K562 (cell line): Measurements from ENCODE around the gene SMIM30. TPM values are rescaled to one million over a fixed set of nuclear protein-coding genes. Genes with fewer than 3 reads are reported as not detected.

Source experiments
- ATAC-seq: fragments of 200-7000 bp; cut with Tn5 transposase; 3 replicates; pipeline ENCODE4 v1.9.1; 2020; ENCODE audit warnings: moderate library complexity
- BruUV-seq: library from RNA; stranded (reverse); fragments of 400-500 nt; replicated peaks from 2 replicates; lab custom pipeline; 2021; lab: Mats Ljungman, UMichigan
- CTCF ChIA-PET: fragments of 300-600 bp; formaldehyde crosslinking; extraction: SDS; loops from one replicate; lab custom pipeline; 2021; ENCODE audit warnings: low intra/inter-chr PET ratio; lab: Yijun Ruan, JAX
- POLR2A ChIA-PET: fragments of 300-600, 350-650 bp; sonication (Branson Sonifier 250); formaldehyde crosslinking; extraction: SDS; loops from one replicate; lab custom pipeline; 2021; ENCODE audit warnings: antibody characterized with exemption, inconsistent platforms; lab: Yijun Ruan, JAX
- DNase-seq, 4 experiments: peaks; one replicate each; pipeline versions ENCODE4 v3.0.0 to v3.0.0-alpha.2; 2011 to 2018; ENCODE audit warnings: low spot score in 3 of 4, mixed read lengths in 3 of 4; ENCODE audit errors: extremely low read depth in 1 of 4
- FAIRE-seq: peaks from 2 replicates; lab custom pipeline; 2011; peaks lifted over from hg19 to GRCh38; lab: Jason Lieb, UNC
- H2AFZ ChIP-seq: 2 replicates; pipeline ENCODE4 v1.6.0; 2011; ENCODE audit warnings: low read depth, low read length, control low read depth, inconsistent platforms
- H3K27ac ChIP-seq: fragments of 200-600 bp; 3 replicates; pipeline ENCODE4 v1.8.0; 2011; ENCODE audit warnings: low read depth, mild to moderate bottlenecking, control low read depth, inconsistent platforms, low read length, moderate library complexity, mixed read lengths; ENCODE audit errors: extremely low read depth
- H3K27me3 ChIP-seq, 2 experiments: fragments of 300-600 bp in 1 of 2; 2 replicates in 1 of 2; 3 replicates in 1 of 2; pipeline versions ENCODE4 v1.6.0 to v1.8.0; 2011; ENCODE audit warnings: inconsistent platforms in 2 of 2, low read length in 2 of 2, mild to moderate bottlenecking in 1 of 2, mixed read lengths in 1 of 2, moderate library complexity in 1 of 2; ENCODE audit not compliant: control insufficient read depth in 2 of 2, insufficient read depth in 2 of 2
- H3K36me3 ChIP-seq: fragments of 300-600 bp; 3 replicates; pipeline ENCODE4 v1.8.0; 2011; ENCODE audit warnings: mild to moderate bottlenecking, low read length, inconsistent platforms; ENCODE audit not compliant: control insufficient read depth, insufficient read depth
- H3K4me1 ChIP-seq, 2 experiments: fragments of 200-600 bp in 1 of 2; replicated peaks in 1 of 2; 2 replicates in 1 of 2; 3 replicates in 1 of 2; pipeline versions ENCODE4 v1.5.1 to v1.8.0; 2011; ENCODE audit warnings: inconsistent platforms in 2 of 2, low read length in 2 of 2, mild to moderate bottlenecking in 1 of 2, mixed read lengths in 1 of 2, moderate library complexity in 1 of 2; ENCODE audit not compliant: control insufficient read depth in 2 of 2, insufficient read depth in 2 of 2
- H3K4me2 ChIP-seq: 2 replicates; pipeline ENCODE4 v1.6.1; 2011; ENCODE audit warnings: low read length, control low read depth, inconsistent platforms, mixed read lengths; ENCODE audit not compliant: insufficient read depth
- H3K4me3 ChIP-seq: fragments of 200-600 bp; sonication (generic), shearing (Covaris generic); 2 replicates; pipeline ENCODE4 v1.5.1; 2016; ENCODE audit warnings: control low read depth, inconsistent platforms
- H3K79me2 ChIP-seq: fragments of 200-600 bp; 3 replicates; pipeline ENCODE4 v1.8.0; 2011; ENCODE audit warnings: low read length, inconsistent platforms; ENCODE audit not compliant: control insufficient read depth, insufficient read depth
- H3K9ac ChIP-seq, 2 experiments: 2 replicates each; pipeline versions ENCODE4 v1.6.0 to v1.6.1; 2011; ENCODE audit warnings: low read depth in 2 of 2, low read length in 2 of 2, control low read depth in 1 of 2, inconsistent platforms in 1 of 2, mild to moderate bottlenecking in 1 of 2, mixed read lengths in 1 of 2; ENCODE audit not compliant: insufficient read depth in 1 of 2
- H3K9me1 ChIP-seq: one replicate; pipeline ENCODE4 v1.6.0; 2011; ENCODE audit warnings: inconsistent platforms, mild to moderate bottlenecking, low read length, moderate library complexity; ENCODE audit not compliant: control insufficient read depth, insufficient read depth
- H3K9me3 ChIP-seq: replicated peaks from 2 replicates; pipeline ENCODE4 v1.5.1; 2011; ENCODE audit warnings: low read depth, low read length, inconsistent platforms; ENCODE audit not compliant: control insufficient read depth, insufficient read depth
- H4K20me1 ChIP-seq: replicated peaks from 2 replicates; pipeline ENCODE4 v1.6.1; 2011; ENCODE audit warnings: low read length, inconsistent platforms, mixed read lengths; ENCODE audit not compliant: control insufficient read depth, insufficient read depth
- ARNT ChIP-seq, 2 experiments: fragments of 450-650 bp; IDR thresholded peaks; 2 replicates each; pipeline ENCODE4 v1.6.1; 2016; ENCODE audit warnings: mild to moderate bottlenecking in 1 of 2
- BRD4 ChIP-seq: fragments of 200-600 bp; sonication (generic); IDR thresholded peaks from 2 replicates; pipeline ENCODE4 v1.6.1; 2017; ENCODE audit warnings: inconsistent platforms
- CHD2 ChIP-seq: IDR thresholded peaks from 2 replicates; pipeline ENCODE4 v1.6.1; 2011; ENCODE audit warnings: low read depth, low read length
- CHD4 ChIP-seq: fragments of 200-600 bp; sonication (generic); IDR thresholded peaks from 3 replicates; pipeline ENCODE4 v1.6.1; 2012; ENCODE audit warnings: low read depth, mild to moderate bottlenecking, mixed read lengths, low read length, inconsistent platforms; ENCODE audit not compliant: insufficient read depth, insufficient replicate concordance, poor library complexity, severe bottlenecking
- DPF2 ChIP-seq: fragments of 450-650 bp; IDR thresholded peaks from 2 replicates; pipeline ENCODE4 v1.6.1; 2016
- MLLT1 ChIP-seq, 2 experiments: fragments of 450-650 bp; IDR thresholded peaks; 2 replicates each; pipeline ENCODE4 v1.6.1; 2016
- OTX1 ChIP-seq: fragments of 450-650 bp; formaldehyde crosslinking; IDR thresholded peaks from 2 replicates; pipeline ENCODE4 v1.4.0; 2022; ENCODE audit warnings: mild to moderate bottlenecking
- PHB ChIP-seq: fragments of 250-450 bp; sonication (Bioruptor Pico); IDR thresholded peaks from 2 replicates; pipeline ENCODE4 v1.5.0; 2021
- RCOR1 ChIP-seq, 2 experiments: IDR thresholded peaks; 2 replicates each; pipeline ENCODE4 v1.6.1; 2012; ENCODE audit warnings: low read depth in 2 of 2, low read length in 2 of 2, borderline replicate concordance in 1 of 2, improper control_type of control experiment in 1 of 2
- SMARCA5 ChIP-seq: fragments of 450-650 bp; IDR thresholded peaks from 2 replicates; pipeline ENCODE4 v1.6.1; 2016
- SMARCC2 ChIP-seq: fragments of 450-650 bp; IDR thresholded peaks from 2 replicates; pipeline ENCODE4 v1.6.1; 2017; ENCODE audit warnings: antibody characterized with exemption, moderate library complexity, mild to moderate bottlenecking, low read depth
- SMARCE1 ChIP-seq: fragments of 450-650 bp; IDR thresholded peaks from 2 replicates; pipeline ENCODE4 v1.7.1; 2016; ENCODE audit warnings: mild to moderate bottlenecking
- TRIM25 ChIP-seq: fragments of 450-650 bp; IDR thresholded peaks from 2 replicates; pipeline ENCODE4 v1.7.0; 2016; ENCODE audit warnings: borderline replicate concordance
- ZBED1 ChIP-seq: IDR thresholded peaks from 2 replicates; pipeline ENCODE4 v1.6.1; 2014
- ZBTB26 ChIP-seq: fragments of 450-650 bp; formaldehyde crosslinking; IDR thresholded peaks from 2 replicates; pipeline ENCODE4 v1.4.0; 2022; ENCODE audit warnings: missing genetic modification characterization
- ZNF3 ChIP-seq: fragments of 250-450 bp; sonication (Bioruptor Pico); IDR thresholded peaks from 2 replicates; pipeline ENCODE4 v1.5.0; 2021; ENCODE audit warnings: mild to moderate bottlenecking, moderate library complexity
- ZNF384 ChIP-seq: IDR thresholded peaks from 2 replicates; pipeline ENCODE4 v1.6.1; 2012; ENCODE audit warnings: low read depth, low read length, improper control_type of control experiment
- WGBS: fragments of 100-300 bp; shearing (Covaris generic); methylation state at CpG from one replicate; pipeline ENCODE4 v1.1.6; 2016; ENCODE audit warnings: low coverage, mixed read lengths; ENCODE audit not compliant: insufficient coverage; ENCODE audit errors: missing lambda C conversion rate; 5-methylcytosine and 5-hydroxymethylcytosine counted together
- in situ Hi-C: fragments of 300-500 bp; cut with MboI; formaldehyde crosslinking; loops from 4 replicates; pipeline ENCODE4 v1.15.0; 2018; ENCODE audit warnings: inconsistent platforms, mixed read lengths
- intact Hi-C: fragments of 100-400 bp; cut with micrococcal nuclease; formaldehyde crosslinking; loops from 2 replicates; pipeline ENCODE4 v1.14.2; 2022
- polyA plus RNA-seq, 8 experiments: library from polyadenylated mRNA; depleted of rRNA in 4 of 8; stranded (reverse) in 5 of 8; unstranded in 3 of 8; fragments of >200 nt; fragmentation: Nextera tagmentation in 2 of 8; fragmentation: Illumina TruSeq in 1 of 8; extraction: Ambion mirVana in 2 of 8; extraction: Trizol in 1 of 8; gene quantifications; 2 replicates each; pipeline versions ENCODE4 v1.2.1 to v1.2.3, GENCODE V29; 2011 to 2014; ENCODE audit warnings: inconsistent platforms in 1 of 8, missing spikeins in 1 of 8
- total RNA-seq, 7 experiments: library from RNA; depleted of rRNA in 6 of 7; stranded (reverse); fragments of >200 nt in 6 of 7; fragmentation: Illumina TruSeq in 2 of 7; extraction: Trizol in 2 of 7; gene quantifications; 2 replicates each; pipeline versions ENCODE4 v1.2.1 to v1.2.3, GENCODE V29; 2011 to 2021; ENCODE audit warnings: low replicate concordance in 1 of 7
- TF ChIP-seq, protein P1 (sequence below): fragments of 450-650 bp; formaldehyde crosslinking; conservative IDR thresholded peaks from 2 replicates; pipeline ENCODE4 v1.4.0; 2022; ENCODE audit warnings: mild to moderate bottlenecking, missing genetic modification characterization

SMIM30 gene
- total and polyA plus RNA-seq, 9 of the 15 experiments (the other 6 are each of a cell fraction or from before 2014, with no cell fraction given): 161 to 891 (median 316) TPM

DNA sequence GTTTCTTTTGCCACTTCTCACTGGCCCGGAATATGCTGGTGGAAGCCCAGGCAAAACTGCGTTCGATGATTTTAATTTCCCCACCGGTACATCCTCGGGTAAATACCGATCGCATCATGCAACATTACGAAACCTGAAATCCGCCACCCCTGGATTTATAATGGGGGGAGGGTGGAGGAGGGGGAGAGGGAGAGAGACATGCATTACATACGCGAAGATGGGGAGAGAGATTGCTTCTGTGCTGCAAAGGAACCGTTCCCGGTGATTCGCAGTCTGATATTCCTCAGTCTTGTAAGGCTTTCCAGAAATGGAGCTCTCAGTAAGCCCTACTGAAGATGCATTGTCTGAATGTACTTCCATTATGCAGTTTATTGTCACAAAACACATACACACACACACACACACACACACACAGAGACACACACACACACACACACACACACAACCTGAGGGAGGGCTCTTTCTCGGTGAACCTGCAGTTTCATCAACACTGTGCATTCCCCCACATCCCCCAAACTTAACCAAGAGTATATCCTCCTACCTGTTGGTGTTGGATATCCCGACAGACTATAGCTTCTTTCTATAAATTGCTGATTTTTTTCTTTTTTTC is 32.5 kb downstream of the SMIM30 start:
- Histone ChIP-seq H3K4me3 (peak overlapping the region; percentile 15; the same call in 1 of the 2 replicates), H4K20me1 (no peaks in the 10 kb centered on the region), H3K27me3 (no peaks in the 10 kb centered on the region), H3K79me2 (no peaks in the 10 kb centered on the region), H3K9me1 (no peaks in the 10 kb centered on the region), H2AFZ (peak overlapping the region; percentile 80), H3K4me2 (peak overlapping the region; percentile 86), H3K9me3 (no peaks in the 10 kb centered on the region), H3K4me1 (peaks cover 8 to 33% of the 10 kb centered on the region in 2 experiments), H3K36me3 (no peaks in the 10 kb centered on the region), H3K9ac (peak overlapping the region in 1 of 2 experiments; percentile 45; a peak in 2 of 4 replicates), H3K27ac (no peak overlapping the region; the same call in 2 of the 3 replicates)
- BruUV-seq: TSS peak; percentile 26
- DNase-seq (peak in 2 of 4 experiments; percentile 19 to 41), ATAC-seq (peak; percentile 10), FAIRE-seq (no peak)
- intact Hi-C loops: loop anchor here (2.0 kb wide), 1 partner anchor 33 kb away; the partner anchor contains the start of gene SMIM30
- ChIA-PET POLR2A (interaction anchor here (0.6 to 1.3 kb wide), 7 partner anchors 9 to 34 kb away, joined by 3 to 7 read pairs (median 4); partner anchors contain the start of gene SMIM30), CTCF (no interaction called here)
- in situ Hi-C loops: no loop called here
- 27% methylated on average over 16 of the region's 16 CpGs for WGBS
- TF ChIP-seq SMARCC2: no peak; the same call in 1 of the 2 replicates
- TF ChIP-seq TRIM25: no peak
- peak; percentile 94 for TF ChIP-seq ZNF384
- TF ChIP-seq, protein P1, sequence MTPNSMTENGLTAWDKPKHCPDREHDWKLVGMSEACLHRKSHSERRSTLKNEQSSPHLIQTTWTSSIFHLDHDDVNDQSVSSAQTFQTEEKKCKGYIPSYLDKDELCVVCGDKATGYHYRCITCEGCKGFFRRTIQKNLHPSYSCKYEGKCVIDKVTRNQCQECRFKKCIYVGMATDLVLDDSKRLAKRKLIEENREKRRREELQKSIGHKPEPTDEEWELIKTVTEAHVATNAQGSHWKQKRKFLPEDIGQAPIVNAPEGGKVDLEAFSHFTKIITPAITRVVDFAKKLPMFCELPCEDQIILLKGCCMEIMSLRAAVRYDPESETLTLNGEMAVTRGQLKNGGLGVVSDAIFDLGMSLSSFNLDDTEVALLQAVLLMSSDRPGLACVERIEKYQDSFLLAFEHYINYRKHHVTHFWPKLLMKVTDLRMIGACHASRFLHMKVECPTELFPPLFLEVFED (CRISPR knock-in tag): peak; percentile 89
- TF ChIP-seq RCOR1 (IDR thresholded peaks at IDR 0.05; ENCODE audit: borderline replicate concordance in 1 of 2, low read depth in 2 of 2, low read length in 2 of 2): no peak
- TF ChIP-seq ARNT (IDR thresholded peaks at IDR 0.05): peak in 1 of 2 experiments; percentile 34; a peak in 1 of 4 replicates
- peak; percentile 41; the same call in 1 of the 2 replicates for TF ChIP-seq SMARCA5
- TF ChIP-seq ZBTB26: peak; percentile 88; the same call in 1 of the 2 replicates
- peak; percentile 67; the same call in 1 of the 2 replicates for TF ChIP-seq OTX1
- no peak for TF ChIP-seq PHB (CRISPR knock-in tag)
- peak; percentile 24 for TF ChIP-seq CHD4
- TF ChIP-seq ZNF3: peak; percentile 67; the same call in 1 of the 2 replicates
- 0 out of 2 replicates have a peak, but pooled peaks have one; percentile 42 for TF ChIP-seq BRD4
- TF ChIP-seq MLLT1 (IDR thresholded peaks at IDR 0.05): peak; percentile 42 to 76; a peak in 2 of 4 replicates
- TF ChIP-seq SMARCE1: no peak
- TF ChIP-seq CHD2: no peak
- TF ChIP-seq DPF2: peak; percentile 55; the same call in 1 of the 2 replicates
- TF ChIP-seq ZBED1: 0 out of 2 replicates have a peak, but pooled peaks have one; percentile 19
